ENCODE measurements around the gene LARGE1.
"Not testable (repeated sequence)": the region's sequence is repeated elsewhere in the genome, so short reads cannot be mapped to it uniquely, and the experiment has no call there.

LARGE1 gene

GRCh38 chr22:33472462-33473344 is 447.6 kb downstream of the LARGE1 start:
- Histone ChIP-seq H3K4me1 (ENCODE audit: insufficient read depth, low read length) (peaks cover 19% of the 10 kb centered on the region), H3K9ac (ENCODE audit: low read depth, low read length) (no peak overlapping the region), H3K9me3 (ENCODE audit: control insufficient read depth, insufficient read depth, low read length) (no peaks in the 10 kb centered on the region), H3K36me3 (ENCODE audit: insufficient read depth, low read length) (no peaks in the 10 kb centered on the region)

GRCh38 chr22:33470456-33470855 is 449.8 kb downstream of the LARGE1 start:
- Histone ChIP-seq H3K36me3 (ENCODE audit: insufficient read depth, low read length) (no peaks in the 10 kb centered on the region), H3K9ac (ENCODE audit: low read depth, low read length) (no peak overlapping the region), H3K9me3 (ENCODE audit: control insufficient read depth, insufficient read depth, low read length) (no peaks in the 10 kb centered on the region), H3K4me1 (ENCODE audit: insufficient read depth, low read length) (no peaks in the 10 kb centered on the region)

GRCh38 chr22:33467620-33468095 is 452.6 kb downstream of the LARGE1 start:
- no peaks in the 10 kb centered on the region for H3K9me3 ChIP-seq (ENCODE audit: control insufficient read depth, insufficient read depth, low read length)
- no peaks in the 10 kb centered on the region for H3K36me3 ChIP-seq (ENCODE audit: insufficient read depth, low read length)
- no peaks in the 10 kb centered on the region for H3K4me1 ChIP-seq (ENCODE audit: insufficient read depth, low read length)
- H3K9ac ChIP-seq (ENCODE audit: low read depth, low read length), result no peak overlapping the region

GRCh38 chr22:33467080-33467479 is 453.2 kb downstream of the LARGE1 start:
- H3K9me3 ChIP-seq (ENCODE audit: control insufficient read depth, insufficient read depth, low read length), result no peaks in the 10 kb centered on the region; the same call in 1 of the 2 replicates
- no peak overlapping the region for H3K9ac ChIP-seq (ENCODE audit: low read depth, low read length)
- H3K36me3 ChIP-seq (ENCODE audit: insufficient read depth, low read length), result no peaks in the 10 kb centered on the region
- H3K4me1 ChIP-seq (ENCODE audit: insufficient read depth, low read length), result no peaks in the 10 kb centered on the region

- H3K4me1 ChIP-seq (ENCODE audit: insufficient read depth, low read length), result no peaks in the 10 kb centered on the region
- H3K9ac ChIP-seq (ENCODE audit: low read depth, low read length), result no peak overlapping the region
- H3K36me3 ChIP-seq (ENCODE audit: insufficient read depth, low read length), result no peaks in the 10 kb centered on the region
- H3K9me3 ChIP-seq (ENCODE audit: control insufficient read depth, insufficient read depth, low read length), result no peaks in the 10 kb centered on the region; the same call in 1 of the 2 replicates
These were observed 454.7 kb downstream of the LARGE1 start for GRCh38 chr22:33465554-33465953.

GRCh38 chr22:33464698-33465097 is 455.6 kb downstream of the LARGE1 start:
- no peaks in the 10 kb centered on the region for H3K36me3 ChIP-seq (ENCODE audit: insufficient read depth, low read length)
- no peaks in the 10 kb centered on the region; the same call in 1 of the 2 replicates for H3K9me3 ChIP-seq (ENCODE audit: control insufficient read depth, insufficient read depth, low read length)
- H3K4me1 ChIP-seq (ENCODE audit: insufficient read depth, low read length), result no peaks in the 10 kb centered on the region
- H3K9ac ChIP-seq (ENCODE audit: low read depth, low read length), result no peak overlapping the region

GRCh38 chr22:33461698-33462434 is 458.4 kb downstream of the LARGE1 start:
- Histone ChIP-seq H3K9ac (ENCODE audit: low read depth, low read length) (no peak overlapping the region), H3K36me3 (ENCODE audit: insufficient read depth, low read length) (no peaks in the 10 kb centered on the region), H3K4me1 (ENCODE audit: insufficient read depth, low read length) (no peaks in the 10 kb centered on the region), H3K9me3 (ENCODE audit: control insufficient read depth, insufficient read depth, low read length) (no peaks in the 10 kb centered on the region; the same call in 1 of the 2 replicates)

GRCh38 chr22:33461245-33461644 is 459.0 kb downstream of the LARGE1 start:
- H3K9ac ChIP-seq (ENCODE audit: low read depth, low read length); H3K36me3 ChIP-seq (ENCODE audit: insufficient read depth, low read length); H3K4me1 ChIP-seq (ENCODE audit: insufficient read depth, low read length); H3K9me3 ChIP-seq (ENCODE audit: control insufficient read depth, insufficient read depth, low read length): not testable (repeated sequence)

- H3K9ac ChIP-seq (ENCODE audit: low read depth, low read length), result no peak overlapping the region
- no peaks in the 10 kb centered on the region; the same call in 1 of the 2 replicates for H3K9me3 ChIP-seq (ENCODE audit: control insufficient read depth, insufficient read depth, low read length)
- no peaks in the 10 kb centered on the region for H3K4me1 ChIP-seq (ENCODE audit: insufficient read depth, low read length)
- H3K36me3 ChIP-seq (ENCODE audit: insufficient read depth, low read length), result no peaks in the 10 kb centered on the region
These were observed 461.1 kb downstream of the LARGE1 start for GRCh38 chr22:33459137-33459536.

GRCh38 chr22:33456511-33456910 is 463.8 kb downstream of the LARGE1 start:
- Histone ChIP-seq H3K4me1 (ENCODE audit: insufficient read depth, low read length) (no peaks in the 10 kb centered on the region), H3K9me3 (ENCODE audit: control insufficient read depth, insufficient read depth, low read length) (no peaks in the 10 kb centered on the region), H3K9ac (ENCODE audit: low read depth, low read length) (no peak overlapping the region), H3K36me3 (ENCODE audit: insufficient read depth, low read length) (no peaks in the 10 kb centered on the region)

GRCh38 chr22:33455036-33455435 is 465.2 kb downstream of the LARGE1 start:
- H3K36me3 ChIP-seq (ENCODE audit: insufficient read depth, low read length), result no peaks in the 10 kb centered on the region
- no peaks in the 10 kb centered on the region for H3K9me3 ChIP-seq (ENCODE audit: control insufficient read depth, insufficient read depth, low read length)
- no peaks in the 10 kb centered on the region for H3K4me1 ChIP-seq (ENCODE audit: insufficient read depth, low read length)
- H3K9ac ChIP-seq (ENCODE audit: low read depth, low read length), result no peak overlapping the region

- no peaks in the 10 kb centered on the region for H3K9me3 ChIP-seq (ENCODE audit: control insufficient read depth, insufficient read depth, low read length)
- no peaks in the 10 kb centered on the region for H3K36me3 ChIP-seq (ENCODE audit: insufficient read depth, low read length)
- H3K9ac ChIP-seq (ENCODE audit: low read depth, low read length), result no peak overlapping the region
- H3K4me1 ChIP-seq (ENCODE audit: insufficient read depth, low read length), result no peaks in the 10 kb centered on the region
These were observed 468.3 kb downstream of the LARGE1 start for GRCh38 chr22:33451866-33452469.

- Histone ChIP-seq H3K4me1 (ENCODE audit: insufficient read depth, low read length) (no peaks in the 10 kb centered on the region), H3K9me3 (ENCODE audit: control insufficient read depth, insufficient read depth, low read length) (no peaks in the 10 kb centered on the region), H3K36me3 (ENCODE audit: insufficient read depth, low read length) (no peaks in the 10 kb centered on the region)
These were observed 469.5 kb downstream of the LARGE1 start for GRCh38 chr22:33450756-33451155.

GRCh38 chr22:33447733-33448132 is 472.5 kb downstream of the LARGE1 start:
- no peaks in the 10 kb centered on the region for H3K36me3 ChIP-seq (ENCODE audit: insufficient read depth, low read length)
- H3K4me1 ChIP-seq (ENCODE audit: insufficient read depth, low read length), result no peaks in the 10 kb centered on the region
- H3K9ac ChIP-seq (ENCODE audit: low read depth, low read length), result no peak overlapping the region
- H3K9me3 ChIP-seq (ENCODE audit: control insufficient read depth, insufficient read depth, low read length), result no peaks in the 10 kb centered on the region

More at GRCh38 chr22:33450756-33451155, 469.5 kb downstream of the LARGE1 start:
- no peak overlapping the region for H3K9ac ChIP-seq (ENCODE audit: low read depth, low read length)

Measured in ES-I3 (cell line).